Neural cell (in vitro differentiated cells): ENCODE data around the gene DAW1. TPM values are rescaled to one million over a fixed set of nuclear protein-coding genes. Genes with fewer than 3 reads are reported as not detected.

ENCODE experiments used
- H2AFZ ChIP-seq: fragments of 200-600, 300-800 bp; sonication (generic), shearing (Covaris generic); 2 replicates; pipeline ENCODE4 v1.6.0; 2014; ENCODE audit warnings: low read depth, mild to moderate bottlenecking, antibody characterized with exemption, low read length, moderate library complexity
- H3F3A ChIP-seq: fragments of 200-600 bp; shearing (Covaris generic); 2 replicates; pipeline ENCODE4 v1.6.1; 2016; ENCODE audit warnings: mild to moderate bottlenecking, moderate library complexity, mixed read lengths, antibody characterized with exemption, low read length; ENCODE audit not compliant: insufficient read depth, poor library complexity, severe bottlenecking
- H3K27ac ChIP-seq: fragments of 200-600, 300-800 bp; sonication (generic), shearing (Covaris generic); 2 replicates; pipeline ENCODE4 v1.5.1; 2014; ENCODE audit warnings: mild to moderate bottlenecking, low read length, moderate library complexity
- H3K27me3 ChIP-seq: fragments of 300-800, 200-600 bp; sonication (generic), shearing (Covaris generic); 2 replicates; pipeline ENCODE4 v1.6.0; 2014; ENCODE audit warnings: mild to moderate bottlenecking, low read depth, low read length, moderate library complexity; ENCODE audit not compliant: insufficient read depth
- H3K36me3 ChIP-seq: fragments of 300-800, 200-600 bp; sonication (generic), shearing (Covaris generic); 2 replicates; pipeline ENCODE4 v1.5.1; 2014; ENCODE audit warnings: mild to moderate bottlenecking, antibody characterized with exemption, low read length, moderate library complexity; ENCODE audit not compliant: insufficient read depth
- H3K4me2 ChIP-seq: fragments of 300-800, 200-600 bp; sonication (generic), shearing (Covaris generic); 2 replicates; pipeline ENCODE4 v1.6.0; 2014; ENCODE audit warnings: mild to moderate bottlenecking, low read length
- H3K4me3 ChIP-seq: fragments of 300-800, 200-600 bp; sonication (generic), shearing (Covaris generic); 2 replicates; pipeline ENCODE4 v1.5.1; 2014; ENCODE audit warnings: mild to moderate bottlenecking, low read length, moderate library complexity
- H3K79me2 ChIP-seq: fragments of 200-600 bp; shearing (Covaris generic); replicated peaks from 2 replicates; pipeline ENCODE4 v1.6.0; 2014; ENCODE audit warnings: mild to moderate bottlenecking, low read length, moderate library complexity; ENCODE audit not compliant: insufficient read depth
- H3K9ac ChIP-seq: fragments of 300-800, 200-600 bp; sonication (generic), shearing (Covaris generic); 2 replicates; pipeline ENCODE4 v1.6.1; 2016; ENCODE audit warnings: mild to moderate bottlenecking, low read length, mixed read lengths
- H3K9me2 ChIP-seq: fragments of 200-600 bp; shearing (Covaris generic); 2 replicates; pipeline ENCODE4 v1.6.1; 2016; ENCODE audit warnings: mild to moderate bottlenecking, low read length, mixed read lengths; ENCODE audit not compliant: insufficient read depth
- H3K9me3 ChIP-seq: fragments of 200-600, 300-800 bp; sonication (generic), shearing (Covaris generic); 2 replicates; pipeline ENCODE4 v1.6.1; 2016; ENCODE audit warnings: mild to moderate bottlenecking, mixed run types, low read length, moderate library complexity, mixed read lengths
- H4K20me1 ChIP-seq: fragments of 200-600 bp; shearing (Covaris generic); 2 replicates; pipeline ENCODE4 v1.6.1; 2016; ENCODE audit warnings: mild to moderate bottlenecking, mixed run types; ENCODE audit not compliant: insufficient read depth
- EP300 ChIP-seq: fragments of 450-650 bp; conservative IDR thresholded peaks from 2 replicates; pipeline ENCODE4 v1.6.1; 2014; ENCODE audit warnings: antibody characterized with exemption, mild to moderate bottlenecking, moderate library complexity; ENCODE audit not compliant: poor library complexity, severe bottlenecking
- EZH2 ChIP-seq: fragments of 200-600, 300-800 bp; shearing (Covaris generic), sonication (generic); IDR thresholded peaks from 2 replicates; pipeline ENCODE4 v1.6.1; 2014; ENCODE audit warnings: antibody characterized with exemption, low read length, borderline replicate concordance, mild to moderate bottlenecking; ENCODE audit not compliant: insufficient read depth, poor library complexity, severe bottlenecking
- MXI1 ChIP-seq: fragments of 450-650 bp; conservative IDR thresholded peaks from 2 replicates; pipeline ENCODE4 v1.6.1; 2014; ENCODE audit warnings: antibody characterized with exemption, mild to moderate bottlenecking; ENCODE audit not compliant: poor library complexity, severe bottlenecking
- POLR2AphosphoS5 ChIP-seq: IDR thresholded peaks from 2 replicates; pipeline ENCODE4 v1.6.1; 2012
- RAD21 ChIP-seq: fragments of 450-650 bp; conservative IDR thresholded peaks from 2 replicates; pipeline ENCODE4 v1.6.1; 2014; ENCODE audit warnings: antibody characterized with exemption, mild to moderate bottlenecking, moderate library complexity
- SMC3 ChIP-seq: fragments of 450-650 bp; conservative IDR thresholded peaks from 2 replicates; pipeline ENCODE4 v1.6.1; 2014; ENCODE audit warnings: antibody characterized with exemption, mild to moderate bottlenecking, moderate library complexity; ENCODE audit not compliant: poor library complexity
- TAF1 ChIP-seq: IDR thresholded peaks from 2 replicates; pipeline ENCODE4 v1.6.1; 2012; ENCODE audit warnings: low read depth
- polyA plus RNA-seq: library from polyadenylated mRNA; depleted of rRNA; stranded (reverse); fragments of >200 nt; gene quantifications from 2 replicates; pipeline ENCODE4 v1.2.3, GENCODE V29; 2014
- TF ChIP-seq, protein P1 (sequence below): fragments of 450-650 bp; IDR thresholded peaks from 2 replicates; pipeline ENCODE4 v1.5.1; 2014; ENCODE audit warnings: antibody characterized with exemption, mild to moderate bottlenecking, moderate library complexity; ENCODE audit not compliant: poor library complexity, severe bottlenecking
- TF ChIP-seq, protein P2 (sequence below): IDR thresholded peaks from 2 replicates; pipeline ENCODE4 v1.6.1; 2012; ENCODE audit warnings: borderline replicate concordance

Gene DAW1
- polyA plus RNA-seq, 1 donor from 2014 or later, result 1.5 TPM

DNA sequence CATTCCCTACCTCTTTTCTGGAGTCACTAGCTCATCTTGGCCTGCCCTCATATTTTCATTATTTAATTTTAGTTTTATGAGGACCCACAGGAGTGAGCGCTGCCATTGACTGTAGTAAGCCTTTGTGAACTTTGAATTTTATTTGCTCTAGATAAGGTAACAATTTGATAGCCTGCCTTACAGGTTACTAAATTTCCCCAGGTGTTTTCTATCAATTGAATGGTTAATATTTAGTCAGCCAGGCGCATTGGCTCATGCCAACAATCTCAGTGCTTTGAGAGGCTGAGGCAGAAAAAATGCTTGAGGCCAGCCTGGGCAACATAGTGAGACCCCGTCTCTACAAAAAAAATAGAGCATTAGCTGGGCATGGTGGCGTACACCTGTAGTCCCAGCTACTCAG lies 50.2 kb downstream of the DAW1 start:
- no peak overlapping the region for H3K9ac ChIP-seq
- H3K9me2 ChIP-seq, result no peaks in the 10 kb centered on the region
- H3F3A ChIP-seq, result no peaks in the 10 kb centered on the region
- H3K4me3 ChIP-seq, result no peak overlapping the region
- no peaks in the 10 kb centered on the region for H3K79me2 ChIP-seq
- H4K20me1 ChIP-seq, result no peaks in the 10 kb centered on the region
- H2AFZ ChIP-seq, result no peak overlapping the region
- no peaks in the 10 kb centered on the region for H3K27me3 ChIP-seq
- H3K36me3 ChIP-seq, result no peaks in the 10 kb centered on the region
- no peak overlapping the region for H3K4me2 ChIP-seq
- H3K9me3 ChIP-seq, result no peaks in the 10 kb centered on the region
- TF ChIP-seq TAF1 (no peak), EZH2 (no peak), EP300 (no peak), SMC3 (no peak), MXI1 (no peak), POLR2AphosphoS5 (no peak)
- no peak overlapping the region for H3K27ac ChIP-seq

DNA sequence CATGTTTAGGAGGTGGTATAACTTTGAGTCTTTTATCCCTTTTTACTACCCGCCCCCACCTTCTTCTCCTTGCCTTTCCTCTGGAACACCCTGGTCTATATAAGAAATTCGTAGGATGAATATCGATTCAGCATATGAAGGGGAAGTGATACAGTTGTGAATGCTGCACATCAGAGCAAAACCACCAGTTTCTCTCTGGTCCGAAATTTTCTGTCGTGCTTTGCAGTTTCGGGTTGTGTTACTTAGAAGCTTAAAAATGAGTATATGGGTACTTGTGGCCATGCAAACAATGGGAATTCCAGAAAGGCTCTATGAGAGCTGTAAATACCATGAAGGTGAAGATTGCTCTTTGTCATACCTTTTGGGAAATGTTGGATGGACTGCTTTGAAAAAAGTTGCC lies 60.6 kb downstream of the DAW1 start:
- H3K9me3 ChIP-seq, result peaks cover 8% of the 10 kb centered on the region
- TF ChIP-seq, protein P1, sequence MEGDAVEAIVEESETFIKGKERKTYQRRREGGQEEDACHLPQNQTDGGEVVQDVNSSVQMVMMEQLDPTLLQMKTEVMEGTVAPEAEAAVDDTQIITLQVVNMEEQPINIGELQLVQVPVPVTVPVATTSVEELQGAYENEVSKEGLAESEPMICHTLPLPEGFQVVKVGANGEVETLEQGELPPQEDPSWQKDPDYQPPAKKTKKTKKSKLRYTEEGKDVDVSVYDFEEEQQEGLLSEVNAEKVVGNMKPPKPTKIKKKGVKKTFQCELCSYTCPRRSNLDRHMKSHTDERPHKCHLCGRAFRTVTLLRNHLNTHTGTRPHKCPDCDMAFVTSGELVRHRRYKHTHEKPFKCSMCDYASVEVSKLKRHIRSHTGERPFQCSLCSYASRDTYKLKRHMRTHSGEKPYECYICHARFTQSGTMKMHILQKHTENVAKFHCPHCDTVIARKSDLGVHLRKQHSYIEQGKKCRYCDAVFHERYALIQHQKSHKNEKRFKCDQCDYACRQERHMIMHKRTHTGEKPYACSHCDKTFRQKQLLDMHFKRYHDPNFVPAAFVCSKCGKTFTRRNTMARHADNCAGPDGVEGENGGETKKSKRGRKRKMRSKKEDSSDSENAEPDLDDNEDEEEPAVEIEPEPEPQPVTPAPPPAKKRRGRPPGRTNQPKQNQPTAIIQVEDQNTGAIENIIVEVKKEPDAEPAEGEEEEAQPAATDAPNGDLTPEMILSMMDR, result no peak
- TF ChIP-seq TAF1 (no peak), EP300 (no peak), POLR2AphosphoS5 (no peak), SMC3 (no peak), EZH2 (no peak), MXI1 (no peak), RAD21 (no peak)
- TF ChIP-seq, protein P2, sequence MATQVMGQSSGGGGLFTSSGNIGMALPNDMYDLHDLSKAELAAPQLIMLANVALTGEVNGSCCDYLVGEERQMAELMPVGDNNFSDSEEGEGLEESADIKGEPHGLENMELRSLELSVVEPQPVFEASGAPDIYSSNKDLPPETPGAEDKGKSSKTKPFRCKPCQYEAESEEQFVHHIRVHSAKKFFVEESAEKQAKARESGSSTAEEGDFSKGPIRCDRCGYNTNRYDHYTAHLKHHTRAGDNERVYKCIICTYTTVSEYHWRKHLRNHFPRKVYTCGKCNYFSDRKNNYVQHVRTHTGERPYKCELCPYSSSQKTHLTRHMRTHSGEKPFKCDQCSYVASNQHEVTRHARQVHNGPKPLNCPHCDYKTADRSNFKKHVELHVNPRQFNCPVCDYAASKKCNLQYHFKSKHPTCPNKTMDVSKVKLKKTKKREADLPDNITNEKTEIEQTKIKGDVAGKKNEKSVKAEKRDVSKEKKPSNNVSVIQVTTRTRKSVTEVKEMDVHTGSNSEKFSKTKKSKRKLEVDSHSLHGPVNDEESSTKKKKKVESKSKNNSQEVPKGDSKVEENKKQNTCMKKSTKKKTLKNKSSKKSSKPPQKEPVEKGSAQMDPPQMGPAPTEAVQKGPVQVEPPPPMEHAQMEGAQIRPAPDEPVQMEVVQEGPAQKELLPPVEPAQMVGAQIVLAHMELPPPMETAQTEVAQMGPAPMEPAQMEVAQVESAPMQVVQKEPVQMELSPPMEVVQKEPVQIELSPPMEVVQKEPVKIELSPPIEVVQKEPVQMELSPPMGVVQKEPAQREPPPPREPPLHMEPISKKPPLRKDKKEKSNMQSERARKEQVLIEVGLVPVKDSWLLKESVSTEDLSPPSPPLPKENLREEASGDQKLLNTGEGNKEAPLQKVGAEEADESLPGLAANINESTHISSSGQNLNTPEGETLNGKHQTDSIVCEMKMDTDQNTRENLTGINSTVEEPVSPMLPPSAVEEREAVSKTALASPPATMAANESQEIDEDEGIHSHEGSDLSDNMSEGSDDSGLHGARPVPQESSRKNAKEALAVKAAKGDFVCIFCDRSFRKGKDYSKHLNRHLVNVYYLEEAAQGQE, result no peak
- H3K27ac ChIP-seq, result no peak overlapping the region
- H3K36me3 ChIP-seq, result no peaks in the 10 kb centered on the region
- H3K9me2 ChIP-seq, result no peaks in the 10 kb centered on the region
- no peaks in the 10 kb centered on the region for H3F3A ChIP-seq
- no peak overlapping the region for H3K9ac ChIP-seq
- no peaks in the 10 kb centered on the region for H4K20me1 ChIP-seq
- H3K4me2 ChIP-seq, result no peak overlapping the region
- H3K4me3 ChIP-seq, result no peak overlapping the region
- no peak overlapping the region for H2AFZ ChIP-seq
- H3K27me3 ChIP-seq, result no peaks in the 10 kb centered on the region
- no peaks in the 10 kb centered on the region for H3K79me2 ChIP-seq

DNA sequence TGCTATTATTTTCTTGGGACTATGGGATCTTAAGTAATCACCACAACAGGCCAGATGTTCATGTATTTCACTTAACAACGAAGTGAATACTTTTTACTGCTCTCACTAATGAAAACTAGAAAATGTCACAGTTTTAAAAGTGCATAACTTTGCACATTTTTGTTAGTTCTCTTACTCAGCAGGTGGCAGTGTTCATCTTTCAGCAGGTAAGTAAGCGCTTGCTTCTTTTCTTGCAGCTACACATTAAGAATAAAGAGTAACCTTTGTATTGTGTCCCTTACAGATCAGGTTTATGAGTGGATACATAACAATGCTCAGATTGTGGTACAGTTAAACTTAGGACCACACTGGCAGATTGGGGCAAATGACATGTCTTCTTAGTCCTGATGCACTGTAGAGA lies 61.0 kb downstream of the DAW1 start:
- no peaks in the 10 kb centered on the region for H3K36me3 ChIP-seq
- peaks cover 6% of the 10 kb centered on the region for H3K9me3 ChIP-seq
- TF ChIP-seq POLR2AphosphoS5, result no peak
- peak; percentile 77 for TF ChIP-seq SMC3
- TF ChIP-seq, protein P2, result no peak
- TF ChIP-seq MXI1, result no peak
- TF ChIP-seq, protein P1, result peak; percentile 66
- TF ChIP-seq EZH2, result no peak
- TF ChIP-seq TAF1, result no peak
- TF ChIP-seq RAD21, result peak; percentile 76
- no peak for TF ChIP-seq EP300
- no peaks in the 10 kb centered on the region for H3F3A ChIP-seq
- H3K27ac ChIP-seq, result no peak overlapping the region
- H3K4me3 ChIP-seq, result no peak overlapping the region
- H4K20me1 ChIP-seq, result no peaks in the 10 kb centered on the region
- H3K9ac ChIP-seq, result no peak overlapping the region
- H3K9me2 ChIP-seq, result no peaks in the 10 kb centered on the region
- no peak overlapping the region for H3K4me2 ChIP-seq
- H3K79me2 ChIP-seq, result no peaks in the 10 kb centered on the region
- H3K27me3 ChIP-seq, result no peaks in the 10 kb centered on the region
- H2AFZ ChIP-seq, result no peak overlapping the region
